ENCODE measurements around the gene DNAJB6. TPM values are rescaled to one million over a fixed set of nuclear protein-coding genes. Genes with fewer than 3 reads are reported as not detected.

Gene DNAJB6
- total RNA-seq (2021; ENCODE audit: unreplicated experiment), result 201 TPM
- polyA plus RNA-seq (2012; ENCODE audit: insufficient read length), result 278 TPM
- Bru-seq, nascent RNA, result percentile 96 among the genes with signal in this experiment
- BruChase-seq, experiment 1, labeled RNA remaining after a 2-hour chase, result percentile 93 among the genes with signal in this experiment
- BruChase-seq, experiment 2, labeled RNA remaining after a 6-hour chase, result percentile 95 among the genes with signal in this experiment
- long read RNA-seq, full-length matches to known transcripts, result 447 of 680 reads
- long read RNA-seq, partial matches to known transcripts, result 48 of 680 reads
- long read RNA-seq, other reads (novel, unspliced or antisense), result 185 of 680 reads

GRCh38 chr7:157336383-157337315 lies at the start of gene DNAJB6:
TSS of gene DNAJB6 (plus strand) at chr7:157337004. CDS start at chr7:157358573, 21,569 bp downstream.
- DNase-seq (ENCODE audit: low read depth, low spot score) (no peak), ATAC-seq (peak; percentile 83)
- no TSS peak for BruUV-seq (replicated peaks)
- intact Hi-C loops (cut with micrococcal nuclease; ENCODE audit: unreplicated experiment) (no loop called here), in situ Hi-C loops (cut with HindIII; ENCODE audit: low pct_unique_long_range_greater_than_20kb, low sequenced_read_pairs) (loop anchor here (5.0 kb wide), 1 partner anchor 46 kb away; no protein-coding TSS in a partner anchor)
- H3K27me3 ChIP-seq (ENCODE audit: control insufficient read depth, insufficient read depth, low read length), result no peaks in the 10 kb centered on the region
- H3K9me3 ChIP-seq (ENCODE audit: control insufficient read depth, insufficient read depth, low read depth, low read length), result no peaks in the 10 kb centered on the region
- peak within 1 kb of the TSS; percentile 78 to 92 for H3K4me3 ChIP-seq (ENCODE audit: low read depth in 2 of 2, low read length in 2 of 2)
- peaks cover 33% of the 10 kb centered on the region for H3K4me1 ChIP-seq (ENCODE audit: control insufficient read depth, insufficient read depth, low read length)
- TF ChIP-seq TCF7L2 (IDR thresholded peaks at IDR 0.05; ENCODE audit: low read depth, low read length) (no peak), SIN3A (IDR thresholded peaks at IDR 0.05; ENCODE audit: borderline replicate concordance, insufficient read depth, low read depth, low read length) (peak; percentile 62; the same call in 1 of the 2 replicates), REST (IDR thresholded peaks at IDR 0.05; ENCODE audit: insufficient read depth in 1 of 2, low read depth in 2 of 2, low read length in 1 of 2) (no peak), CTCF (IDR thresholded peaks at IDR 0.05) (no peak), POLR2AphosphoS5 (IDR thresholded peaks at IDR 0.05; ENCODE audit: low read depth, low read length) (peak; percentile 46)
- CTCF ChIA-PET, result no interaction called here
- H3K27ac ChIP-seq (ENCODE audit: low read length), result peak within 1 kb of the TSS; percentile 93
- POLR2A ChIA-PET, result interaction anchor here (0.5 to 0.7 kb wide), 3 partner anchors 21 to 50 kb away, joined by 5 to 6 read pairs (median 5); no protein-coding TSS in a partner anchor
- H3K36me3 ChIP-seq (ENCODE audit: control insufficient read depth, insufficient read depth, low read length), result no peaks in the 10 kb centered on the region; the same call in 1 of the 2 replicates

- no peak overlapping the region for H3K27ac ChIP-seq (ENCODE audit: low read length)
- in situ Hi-C loops (cut with HindIII; ENCODE audit: low pct_unique_long_range_greater_than_20kb, low sequenced_read_pairs), result no loop called here
- POLR2A ChIA-PET, result no interaction called here
- TF ChIP-seq TCF7L2 (IDR thresholded peaks at IDR 0.05; ENCODE audit: low read depth, low read length), result no peak
- no peak for TF ChIP-seq POLR2AphosphoS5 (IDR thresholded peaks at IDR 0.05; ENCODE audit: low read depth, low read length)
- TF ChIP-seq REST (IDR thresholded peaks at IDR 0.05; ENCODE audit: insufficient read depth in 1 of 2, low read depth in 2 of 2, low read length in 1 of 2), result no peak
- TF ChIP-seq CTCF (IDR thresholded peaks at IDR 0.05), result no peak
- TF ChIP-seq SIN3A (IDR thresholded peaks at IDR 0.05; ENCODE audit: borderline replicate concordance, insufficient read depth, low read depth, low read length), result no peak
- no peaks in the 10 kb centered on the region for H3K27me3 ChIP-seq (ENCODE audit: control insufficient read depth, insufficient read depth, low read length)
- H3K4me3 ChIP-seq (ENCODE audit: low read depth in 2 of 2, low read length in 2 of 2), result no peak overlapping the region
- no peak for DNase-seq (ENCODE audit: low read depth, low spot score)
- ATAC-seq, result no peak
- no peaks in the 10 kb centered on the region for H3K36me3 ChIP-seq (ENCODE audit: control insufficient read depth, insufficient read depth, low read length)
- H3K9me3 ChIP-seq (ENCODE audit: control insufficient read depth, insufficient read depth, low read depth, low read length), result peaks cover 5% of the 10 kb centered on the region; the same call in 1 of the 2 replicates
- H3K4me1 ChIP-seq (ENCODE audit: control insufficient read depth, insufficient read depth, low read length), result peaks cover 25% of the 10 kb centered on the region
- BruUV-seq (replicated peaks), result no TSS peak
- CTCF ChIA-PET, result no interaction called here
- intact Hi-C loops (cut with micrococcal nuclease; ENCODE audit: unreplicated experiment), result no loop called here
These were observed 45.3 kb upstream of the DNAJB6 start for GRCh38 chr7:157291404-157292080.
